GM12878 (cell line): ENCODE measurements around the gene GNPTG. TPM values are rescaled to one million over a fixed set of nuclear protein-coding genes. Genes with fewer than 3 reads are reported as not detected.

Experiments used
- ATAC-seq: fragments of 200-7000 bp; cut with Tn5 transposase; 3 replicates; pipeline ENCODE4 v1.9.1; 2020; ENCODE audit warnings: mild to moderate bottlenecking, moderate library complexity
- BruUV-seq: library from RNA; stranded (reverse); fragments of 400-500 nt; replicated peaks from 2 replicates; lab custom pipeline; 2021; lab: Mats Ljungman, UMichigan
- CTCF ChIA-PET: fragments of 300-600 bp; sonication (Branson Sonifier 250); formaldehyde crosslinking; extraction: SDS; loops from one replicate; lab custom pipeline; 2021; ENCODE audit warnings: inconsistent platforms; lab: Yijun Ruan, JAX
- POLR2A ChIA-PET: fragments of 350-600 bp; formaldehyde crosslinking; extraction: SDS; loops from one replicate; lab custom pipeline; 2021; ENCODE audit warnings: inconsistent platforms; lab: Charles Lee
- RAD21 ChIA-PET: fragments of 300-600 bp; sonication (Branson Sonifier 250); formaldehyde crosslinking; loops from one replicate; lab custom pipeline; 2023; ENCODE audit warnings: antibody characterized with exemption; ENCODE audit not compliant: unreplicated experiment; lab: Charles Lee
- SMC1A ChIA-PET: fragments of 300-600 bp; sonication (Branson Sonifier 250); formaldehyde crosslinking; loops from one replicate; lab custom pipeline; 2023; ENCODE audit not compliant: unreplicated experiment, uncharacterized antibody; lab: Charles Lee
- DNase-seq: peaks from one replicate; pipeline ENCODE4 v3.0.0-alpha.2; 2011; ENCODE audit warnings: low read depth, low spot score
- FAIRE-seq: peaks from 3 replicates; lab custom pipeline; 2011; peaks lifted over from hg19 to GRCh38; lab: Jason Lieb, UNC
- H2AFZ ChIP-seq: 2 replicates; pipeline ENCODE4 v1.6.0; 2011; ENCODE audit warnings: low read depth, low read length, control low read depth; ENCODE audit not compliant: control insufficient read depth
- H3K27ac ChIP-seq: 2 replicates; pipeline ENCODE4 v1.5.1; 2011; ENCODE audit warnings: control low read depth; ENCODE audit not compliant: control insufficient read depth, insufficient read depth
- H3K27me3 ChIP-seq, 2 experiments: replicated peaks in 1 of 2; 2 replicates each; pipeline versions ENCODE4 v1.6.0 to v1.6.1; 2011; ENCODE audit warnings: low read length in 1 of 2; ENCODE audit not compliant: control insufficient read depth in 2 of 2, insufficient read depth in 2 of 2
- H3K36me3 ChIP-seq, 2 experiments: 2 replicates each; pipeline ENCODE4 v1.5.1; 2011; ENCODE audit warnings: low read length in 1 of 2; ENCODE audit not compliant: control insufficient read depth in 2 of 2, insufficient read depth in 2 of 2
- H3K4me1 ChIP-seq: 2 replicates; pipeline ENCODE4 v1.6.1; 2011; ENCODE audit warnings: mild to moderate bottlenecking, low read length, moderate library complexity, mixed read lengths; ENCODE audit not compliant: control insufficient read depth, insufficient read depth
- H3K4me2 ChIP-seq: 2 replicates; pipeline ENCODE4 v1.6.0; 2011; ENCODE audit warnings: control low read depth; ENCODE audit not compliant: control insufficient read depth, insufficient read depth
- H3K4me3 ChIP-seq: fragments of 200-600 bp; sonication (generic); 2 replicates; pipeline ENCODE4 v1.5.1; 2016
- H3K79me2 ChIP-seq: 2 replicates; pipeline ENCODE4 v1.6.0; 2011; ENCODE audit warnings: low read length; ENCODE audit not compliant: control insufficient read depth, insufficient read depth
- H3K9ac ChIP-seq: 2 replicates; pipeline ENCODE4 v1.8.0; 2011; ENCODE audit warnings: low read length, control low read depth, mixed read lengths; ENCODE audit not compliant: control insufficient read depth, insufficient read depth
- H3K9me3 ChIP-seq: replicated peaks from 3 replicates; pipeline ENCODE4 v1.5.1; 2011; ENCODE audit warnings: mild to moderate bottlenecking, low read length; ENCODE audit not compliant: control insufficient read depth, insufficient read depth
- H4K20me1 ChIP-seq: 2 replicates; pipeline ENCODE4 v1.6.0; 2011; ENCODE audit not compliant: control insufficient read depth, insufficient read depth
- ATF7 ChIP-seq: fragments of 450-650 bp; IDR thresholded peaks from 2 replicates; pipeline ENCODE4 v1.6.1; 2016; ENCODE audit warnings: low read depth, mild to moderate bottlenecking
- HCFC1 ChIP-seq: fragments of 150-350 bp; IDR thresholded peaks from 2 replicates; pipeline ENCODE4 v1.6.1; 2014; ENCODE audit warnings: low read length
- IRF4 ChIP-seq: IDR thresholded peaks from 2 replicates; pipeline ENCODE4 v1.6.1; 2011; ENCODE audit warnings: low read depth, low read length
- NFIC ChIP-seq: IDR thresholded peaks from 2 replicates; pipeline ENCODE4 v1.6.1; 2012; ENCODE audit warnings: low read depth, mild to moderate bottlenecking, inconsistent platforms, low read length, moderate library complexity
- SMAD1 ChIP-seq: fragments of 450-650 bp; IDR thresholded peaks from 2 replicates; pipeline ENCODE4 v1.6.1; 2018; ENCODE audit warnings: mild to moderate bottlenecking, low read depth; ENCODE audit not compliant: partially characterized antibody
- STAT1 ChIP-seq: fragments of 450-650 bp; conservative IDR thresholded peaks from 2 replicates; pipeline ENCODE4 v1.6.1; 2014; ENCODE audit warnings: antibody characterized with exemption, mild to moderate bottlenecking
- SUPT20H ChIP-seq: IDR thresholded peaks from 2 replicates; pipeline ENCODE4 v1.6.1; 2011; ENCODE audit warnings: low read depth, mild to moderate bottlenecking, low read length, moderate library complexity, borderline replicate concordance; ENCODE audit not compliant: control insufficient read depth
- ZNF622 ChIP-seq: fragments of 450-650 bp; IDR thresholded peaks from 2 replicates; pipeline ENCODE4 v1.6.1; 2017; ENCODE audit warnings: mild to moderate bottlenecking, inconsistent platforms
- ZSCAN29 ChIP-seq: fragments of 450-650 bp; IDR thresholded peaks from 2 replicates; pipeline ENCODE4 v1.6.1; 2017; ENCODE audit warnings: mild to moderate bottlenecking, moderate library complexity
- WGBS: methylation state at CpG from one replicate; pipeline ENCODE4 v1.1.6; 2016; ENCODE audit warnings: low lambda C conversion rate; ENCODE audit not compliant: insufficient replicate concordance, insufficient coverage; ENCODE audit errors: missing lambda C conversion rate; 5-methylcytosine and 5-hydroxymethylcytosine counted together
- in situ Hi-C: fragments of 300-500 bp; cut with MboI; formaldehyde crosslinking; loops from 9 replicates; pipeline ENCODE4 v1.14.3; 2018; ENCODE audit warnings: mixed read lengths
- intact Hi-C: fragments of 100-400 bp; cut with micrococcal nuclease; formaldehyde crosslinking; loops from one replicate; pipeline ENCODE4 v1.14.2; 2022; ENCODE audit not compliant: unreplicated experiment
- polyA plus RNA-seq, 11 experiments: library from polyadenylated mRNA; depleted of rRNA in 4 of 11; unstranded in 6 of 11; stranded (reverse) in 5 of 11; fragments of >200 nt; fragmentation: Nextera tagmentation in 4 of 11; fragmentation: Illumina TruSeq in 1 of 11; extraction: Ambion mirVana in 4 of 11; extraction: Trizol in 1 of 11; gene quantifications; 1 replicate in 1 of 11; 2 replicates in 10 of 11; pipeline versions ENCODE4 v1.2.1 to v1.2.3, GENCODE V29; 2011 to 2016; ENCODE audit warnings: inconsistent platforms in 2 of 11, missing spikeins in 2 of 11, low read depth in 1 of 11
- total RNA-seq, 4 experiments: library from RNA; depleted of rRNA in 3 of 4; stranded (reverse); fragments of >200 nt in 3 of 4; fragmentation: Illumina TruSeq in 1 of 4; extraction: Trizol in 1 of 4; gene quantifications; 2 replicates each; pipeline versions ENCODE4 v1.2.1 to v1.2.3, GENCODE V29; 2013 to 2021
- TF ChIP-seq, protein P1 (sequence below): fragments of 450-650 bp; IDR thresholded peaks from 2 replicates; pipeline ENCODE4 v1.6.1; 2016; ENCODE audit warnings: mild to moderate bottlenecking, moderate library complexity, borderline replicate concordance
- TF ChIP-seq, protein P2 (sequence below): fragments of 450-650 bp; formaldehyde crosslinking; IDR thresholded peaks from 2 replicates; pipeline ENCODE4 v1.4.0; 2020; ENCODE audit warnings: mild to moderate bottlenecking, moderate library complexity
- TF ChIP-seq, protein P3 (sequence below): fragments of 450-650 bp; IDR thresholded peaks from 2 replicates; pipeline ENCODE4 v1.6.1; 2017; ENCODE audit warnings: low read depth, mild to moderate bottlenecking, moderate library complexity

GNPTG gene
- total and polyA plus RNA-seq, 10 of the 15 experiments (the other 5 are each of a cell fraction or from before 2014, with no cell fraction given), result 0.80 to 32.6 (median 20.9) TPM

DNA sequence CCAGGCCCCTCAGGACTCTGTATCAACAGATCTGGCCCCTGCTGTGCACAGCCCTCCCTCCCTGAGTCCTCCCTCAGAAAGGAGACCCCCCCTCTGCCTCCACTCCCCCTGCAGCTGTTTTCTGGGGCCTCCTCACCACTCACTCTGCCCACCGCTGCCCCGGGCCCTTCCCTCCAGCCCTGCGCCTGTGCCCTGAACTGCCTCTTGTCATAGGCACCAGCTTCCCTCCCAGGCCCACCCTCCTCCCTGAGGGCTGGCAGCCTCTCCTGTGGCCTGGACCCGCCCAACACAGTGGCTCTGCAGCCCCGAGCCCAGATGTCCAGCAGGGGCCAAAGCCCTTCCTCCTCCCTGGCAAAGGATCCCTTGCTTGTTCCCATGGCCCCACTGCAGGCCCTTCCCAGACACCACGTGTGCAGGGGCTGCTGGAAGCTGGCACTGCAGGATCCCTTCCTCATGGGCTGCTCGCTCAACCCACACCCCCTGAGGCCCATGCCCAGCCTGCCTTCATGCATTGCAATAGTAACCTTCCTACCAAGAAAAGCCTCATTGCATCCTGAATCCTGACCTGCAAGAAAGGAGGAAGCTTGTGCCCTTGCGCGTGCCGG is 25.8 kb downstream of the GNPTG start:
- DNase-seq, result no peak
- ChIA-PET POLR2A (no interaction called here), RAD21 (no interaction called here), CTCF (interaction anchor here (2.4 kb wide), 1 partner anchor 14 kb away, joined by 10 read pairs; no protein-coding TSS in a partner anchor)
- Histone ChIP-seq H4K20me1 (no peaks in the 10 kb centered on the region), H3K27me3 (no peaks in the 10 kb centered on the region), H3K4me1 (peaks cover 8% of the 10 kb centered on the region; the same call in 1 of the 2 replicates), H3K9ac (no peak overlapping the region; the same call in 1 of the 2 replicates), H3K36me3 (no peaks in the 10 kb centered on the region; a peak in 1 of 4 replicates), H3K4me2 (peak overlapping the region; percentile 80; the same call in 1 of the 2 replicates), H3K27ac (no peak overlapping the region), H2AFZ (no peak overlapping the region)
- ATAC-seq, result no peak
- WGBS, result 91% methylated on average over 6 of the region's 10 CpGs
- no peak for FAIRE-seq
- in situ Hi-C loops, result no loop called here
- intact Hi-C loops, result no loop called here
- BruUV-seq, result no TSS peak
- TF ChIP-seq, protein P1, sequence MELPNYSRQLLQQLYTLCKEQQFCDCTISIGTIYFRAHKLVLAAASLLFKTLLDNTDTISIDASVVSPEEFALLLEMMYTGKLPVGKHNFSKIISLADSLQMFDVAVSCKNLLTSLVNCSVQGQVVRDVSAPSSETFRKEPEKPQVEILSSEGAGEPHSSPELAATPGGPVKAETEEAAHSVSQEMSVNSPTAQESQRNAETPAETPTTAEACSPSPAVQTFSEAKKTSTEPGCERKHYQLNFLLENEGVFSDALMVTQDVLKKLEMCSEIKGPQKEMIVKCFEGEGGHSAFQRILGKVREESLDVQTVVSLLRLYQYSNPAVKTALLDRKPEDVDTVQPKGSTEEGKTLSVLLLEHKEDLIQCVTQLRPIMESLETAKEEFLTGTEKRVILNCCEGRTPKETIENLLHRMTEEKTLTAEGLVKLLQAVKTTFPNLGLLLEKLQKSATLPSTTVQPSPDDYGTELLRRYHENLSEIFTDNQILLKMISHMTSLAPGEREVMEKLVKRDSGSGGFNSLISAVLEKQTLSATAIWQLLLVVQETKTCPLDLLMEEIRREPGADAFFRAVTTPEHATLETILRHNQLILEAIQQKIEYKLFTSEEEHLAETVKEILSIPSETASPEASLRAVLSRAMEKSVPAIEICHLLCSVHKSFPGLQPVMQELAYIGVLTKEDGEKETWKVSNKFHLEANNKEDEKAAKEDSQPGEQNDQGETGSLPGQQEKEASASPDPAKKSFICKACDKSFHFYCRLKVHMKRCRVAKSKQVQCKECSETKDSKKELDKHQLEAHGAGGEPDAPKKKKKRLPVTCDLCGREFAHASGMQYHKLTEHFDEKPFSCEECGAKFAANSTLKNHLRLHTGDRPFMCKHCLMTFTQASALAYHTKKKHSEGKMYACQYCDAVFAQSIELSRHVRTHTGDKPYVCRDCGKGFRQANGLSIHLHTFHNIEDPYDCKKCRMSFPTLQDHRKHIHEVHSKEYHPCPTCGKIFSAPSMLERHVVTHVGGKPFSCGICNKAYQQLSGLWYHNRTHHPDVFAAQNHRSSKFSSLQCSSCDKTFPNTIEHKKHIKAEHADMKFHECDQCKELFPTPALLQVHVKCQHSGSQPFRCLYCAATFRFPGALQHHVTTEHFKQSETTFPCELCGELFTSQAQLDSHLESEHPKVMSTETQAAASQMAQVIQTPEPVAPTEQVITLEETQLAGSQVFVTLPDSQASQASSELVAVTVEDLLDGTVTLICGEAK, result no peak
- TF ChIP-seq, protein P2, sequence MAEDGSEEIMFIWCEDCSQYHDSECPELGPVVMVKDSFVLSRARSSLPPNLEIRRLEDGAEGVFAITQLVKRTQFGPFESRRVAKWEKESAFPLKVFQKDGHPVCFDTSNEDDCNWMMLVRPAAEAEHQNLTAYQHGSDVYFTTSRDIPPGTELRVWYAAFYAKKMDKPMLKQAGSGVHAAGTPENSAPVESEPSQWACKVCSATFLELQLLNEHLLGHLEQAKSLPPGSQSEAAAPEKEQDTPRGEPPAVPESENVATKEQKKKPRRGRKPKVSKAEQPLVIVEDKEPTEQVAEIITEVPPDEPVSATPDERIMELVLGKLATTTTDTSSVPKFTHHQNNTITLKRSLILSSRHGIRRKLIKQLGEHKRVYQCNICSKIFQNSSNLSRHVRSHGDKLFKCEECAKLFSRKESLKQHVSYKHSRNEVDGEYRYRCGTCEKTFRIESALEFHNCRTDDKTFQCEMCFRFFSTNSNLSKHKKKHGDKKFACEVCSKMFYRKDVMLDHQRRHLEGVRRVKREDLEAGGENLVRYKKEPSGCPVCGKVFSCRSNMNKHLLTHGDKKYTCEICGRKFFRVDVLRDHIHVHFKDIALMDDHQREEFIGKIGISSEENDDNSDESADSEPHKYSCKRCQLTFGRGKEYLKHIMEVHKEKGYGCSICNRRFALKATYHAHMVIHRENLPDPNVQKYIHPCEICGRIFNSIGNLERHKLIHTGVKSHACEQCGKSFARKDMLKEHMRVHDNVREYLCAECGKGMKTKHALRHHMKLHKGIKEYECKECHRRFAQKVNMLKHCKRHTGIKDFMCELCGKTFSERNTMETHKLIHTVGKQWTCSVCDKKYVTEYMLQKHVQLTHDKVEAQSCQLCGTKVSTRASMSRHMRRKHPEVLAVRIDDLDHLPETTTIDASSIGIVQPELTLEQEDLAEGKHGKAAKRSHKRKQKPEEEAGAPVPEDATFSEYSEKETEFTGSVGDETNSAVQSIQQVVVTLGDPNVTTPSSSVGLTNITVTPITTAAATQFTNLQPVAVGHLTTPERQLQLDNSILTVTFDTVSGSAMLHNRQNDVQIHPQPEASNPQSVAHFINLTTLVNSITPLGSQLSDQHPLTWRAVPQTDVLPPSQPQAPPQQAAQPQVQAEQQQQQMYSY (CRISPR knock-in tag), result no peak
- no peak for TF ChIP-seq SMAD1
- no peak for TF ChIP-seq STAT1
- TF ChIP-seq HCFC1, result no peak
- TF ChIP-seq NFIC, result no peak
- TF ChIP-seq ATF7, result no peak
- TF ChIP-seq SUPT20H, result no peak
- no peak for TF ChIP-seq ZSCAN29
- TF ChIP-seq IRF4, result no peak
- TF ChIP-seq, protein P3, sequence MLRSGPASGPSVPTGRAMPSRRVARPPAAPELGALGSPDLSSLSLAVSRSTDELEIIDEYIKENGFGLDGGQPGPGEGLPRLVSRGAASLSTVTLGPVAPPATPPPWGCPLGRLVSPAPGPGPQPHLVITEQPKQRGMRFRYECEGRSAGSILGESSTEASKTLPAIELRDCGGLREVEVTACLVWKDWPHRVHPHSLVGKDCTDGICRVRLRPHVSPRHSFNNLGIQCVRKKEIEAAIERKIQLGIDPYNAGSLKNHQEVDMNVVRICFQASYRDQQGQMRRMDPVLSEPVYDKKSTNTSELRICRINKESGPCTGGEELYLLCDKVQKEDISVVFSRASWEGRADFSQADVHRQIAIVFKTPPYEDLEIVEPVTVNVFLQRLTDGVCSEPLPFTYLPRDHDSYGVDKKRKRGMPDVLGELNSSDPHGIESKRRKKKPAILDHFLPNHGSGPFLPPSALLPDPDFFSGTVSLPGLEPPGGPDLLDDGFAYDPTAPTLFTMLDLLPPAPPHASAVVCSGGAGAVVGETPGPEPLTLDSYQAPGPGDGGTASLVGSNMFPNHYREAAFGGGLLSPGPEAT, result no peak
- no peak for TF ChIP-seq ZNF622
- TF ChIP-seq, all 136 proteins: peak for 0
- H3K79me2 ChIP-seq, result peaks cover 18% of the 10 kb centered on the region
- no peaks in the 10 kb centered on the region for H3K9me3 ChIP-seq
- H3K4me3 ChIP-seq, result 0 out of 2 replicates have a peak overlapping the region, but pooled peaks have one; percentile 73
- SMC1A ChIA-PET, result no interaction called here
